ENCODE results near the gene ATAT1.

The ATAT1 gene
- 3.8 to 9.8 (median 4.3) reads per million in 3 experiments for total RNA-seq

DNA sequence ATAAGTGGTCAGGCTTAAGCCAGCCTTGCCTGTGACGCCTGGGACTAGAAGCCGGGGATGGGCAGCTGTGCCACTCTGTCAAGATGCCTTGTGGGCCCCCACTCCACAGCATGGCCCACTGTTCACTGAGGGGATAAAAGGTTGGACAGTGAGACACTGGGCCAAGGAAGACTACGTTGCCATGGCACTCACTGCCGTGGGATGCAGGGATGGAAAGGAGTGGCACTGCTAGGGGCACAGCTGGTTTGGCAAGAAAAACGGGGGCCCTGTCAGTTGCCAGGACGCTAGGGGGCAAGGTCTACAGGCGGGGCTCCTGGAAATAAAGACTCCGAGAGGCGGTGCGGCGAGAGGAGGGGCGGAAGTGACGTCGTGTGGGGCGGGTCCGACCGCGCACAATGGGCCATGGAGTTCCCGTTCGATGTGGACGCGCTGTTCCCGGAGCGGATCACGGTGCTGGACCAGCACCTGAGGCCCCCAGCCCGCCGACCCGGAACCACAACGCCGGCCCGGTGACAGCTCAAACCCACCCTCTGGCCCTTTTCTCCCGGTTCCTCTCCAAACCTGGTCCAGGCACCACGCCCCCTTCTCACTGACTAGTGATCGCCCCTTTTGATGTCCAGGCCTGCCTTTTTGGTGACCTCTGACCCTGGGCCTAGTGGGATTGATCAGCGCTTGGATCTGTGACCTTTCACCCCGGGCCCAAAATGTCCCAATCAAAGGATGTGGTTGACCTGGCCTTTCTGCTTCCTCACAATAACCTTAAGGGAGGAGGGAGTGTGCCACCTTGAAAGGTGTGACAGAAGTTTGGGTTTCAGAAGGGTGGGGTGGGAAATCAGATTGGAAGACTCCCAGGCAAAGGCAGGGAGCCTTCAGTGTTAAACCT lies at the start of gene ATAT1:
ATAT1 (plus strand) TSS at position 391 of the 883 bp plus-strand sequence.
- peak; percentile 84 for DNase-seq

DNA sequence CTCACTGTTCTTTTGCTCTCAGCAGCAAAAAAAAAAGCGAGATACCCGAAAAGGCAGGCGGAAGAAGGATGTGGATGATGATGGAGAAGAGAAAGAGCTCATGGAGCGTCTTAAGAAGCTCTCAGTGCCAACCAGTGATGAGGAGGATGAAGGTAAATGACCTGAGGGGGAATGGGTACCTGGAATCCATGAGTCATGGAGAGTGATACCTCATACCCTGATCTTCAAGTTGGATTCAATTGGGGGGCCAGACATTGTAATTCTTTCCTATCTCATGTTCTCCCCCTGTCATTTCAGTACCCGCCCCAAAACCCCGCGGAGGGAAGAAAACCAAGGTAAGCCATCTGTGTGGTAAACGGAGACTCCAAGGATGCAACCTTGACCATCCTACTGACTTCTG lies 48.6 kb upstream of the ATAT1 start:
- DNase-seq: no peak

DNA sequence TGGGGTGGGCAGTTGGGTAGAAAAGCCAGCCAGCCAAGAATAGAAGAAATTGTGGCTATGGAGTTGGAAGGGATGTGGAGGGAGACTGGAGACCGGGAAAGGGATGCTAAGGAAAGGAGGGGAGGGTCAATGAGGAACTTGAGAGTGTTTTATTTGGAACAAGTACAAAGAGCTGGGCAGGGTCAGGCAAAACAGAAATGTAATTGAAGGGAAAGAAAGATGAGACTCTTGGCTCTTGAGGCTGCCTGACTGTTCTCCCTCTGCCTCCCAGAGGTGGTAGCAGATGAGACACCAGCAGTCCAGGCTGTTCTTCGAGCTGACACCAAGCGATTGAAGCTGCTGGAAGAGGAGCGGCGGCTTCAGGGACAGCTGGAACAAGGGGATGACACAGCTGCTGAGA lies 42.8 kb upstream of the ATAT1 start:
- no peak for DNase-seq

DNA sequence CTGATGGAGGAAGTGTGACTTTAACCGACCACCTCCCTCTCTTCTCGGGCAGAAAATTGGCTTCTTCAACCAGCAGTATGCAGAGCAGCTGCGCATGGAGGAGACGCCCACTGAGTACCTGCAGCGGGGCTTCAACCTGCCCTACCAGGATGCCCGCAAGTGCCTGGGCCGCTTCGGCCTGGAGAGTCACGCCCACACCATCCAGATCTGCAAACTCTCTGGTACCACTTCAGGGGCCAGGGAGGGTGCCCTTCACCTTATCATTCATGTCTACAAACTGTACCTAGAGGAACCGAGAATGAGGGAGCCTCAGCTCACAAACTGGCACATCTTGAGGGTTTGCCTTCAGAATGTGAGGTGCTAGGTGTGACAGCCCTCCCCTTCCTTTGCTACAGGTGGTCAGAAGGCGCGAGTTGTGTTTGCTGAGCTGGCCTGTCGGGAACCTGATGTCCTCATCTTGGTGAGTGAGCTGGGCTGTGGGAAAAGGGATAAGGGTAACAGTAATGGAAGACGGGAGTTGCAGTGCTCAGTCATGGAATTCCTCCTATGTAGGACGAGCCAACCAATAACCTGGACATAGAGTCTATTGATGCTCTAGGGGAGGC lies 36.8 kb upstream of the ATAT1 start:
- DNase-seq: no peak

DNA sequence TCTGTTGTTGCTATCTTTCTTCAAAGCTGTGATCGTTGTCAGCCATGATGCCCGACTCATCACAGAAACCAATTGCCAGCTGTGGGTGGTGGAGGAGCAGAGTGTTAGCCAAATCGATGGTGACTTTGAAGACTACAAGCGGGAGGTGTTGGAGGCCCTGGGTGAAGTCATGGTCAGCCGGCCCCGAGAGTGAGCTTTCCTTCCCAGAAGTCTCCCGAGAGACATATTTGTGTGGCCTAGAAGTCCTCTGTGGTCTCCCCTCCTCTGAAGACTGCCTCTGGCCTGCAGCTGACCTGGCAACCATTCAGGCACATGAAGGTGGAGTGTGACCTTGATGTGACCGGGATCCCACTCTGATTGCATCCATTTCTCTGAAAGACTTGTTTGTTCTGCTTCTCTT lies 36.2 kb upstream of the ATAT1 start:
- DNase-seq: no peak

DNA sequence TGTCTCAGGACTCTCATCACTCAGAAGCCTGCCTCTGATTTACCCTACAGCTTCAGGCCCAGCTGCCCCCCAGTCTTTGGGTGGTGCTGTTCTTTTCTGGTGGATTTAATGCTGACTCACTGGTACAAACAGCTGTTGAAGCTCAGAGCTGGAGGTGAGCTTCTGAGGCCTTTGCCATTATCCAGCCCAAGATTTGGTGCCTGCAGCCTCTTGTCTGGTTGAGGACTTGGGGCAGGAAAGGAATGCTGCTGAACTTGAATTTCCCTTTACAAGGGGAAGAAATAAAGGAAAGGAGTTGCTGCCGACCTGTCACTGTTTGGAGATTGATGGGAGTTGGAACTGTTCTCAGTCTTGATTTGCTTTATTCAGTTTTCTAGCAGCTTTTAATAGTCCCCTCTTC lies 35.7 kb upstream of the ATAT1 start:
- no peak for DNase-seq

DNA sequence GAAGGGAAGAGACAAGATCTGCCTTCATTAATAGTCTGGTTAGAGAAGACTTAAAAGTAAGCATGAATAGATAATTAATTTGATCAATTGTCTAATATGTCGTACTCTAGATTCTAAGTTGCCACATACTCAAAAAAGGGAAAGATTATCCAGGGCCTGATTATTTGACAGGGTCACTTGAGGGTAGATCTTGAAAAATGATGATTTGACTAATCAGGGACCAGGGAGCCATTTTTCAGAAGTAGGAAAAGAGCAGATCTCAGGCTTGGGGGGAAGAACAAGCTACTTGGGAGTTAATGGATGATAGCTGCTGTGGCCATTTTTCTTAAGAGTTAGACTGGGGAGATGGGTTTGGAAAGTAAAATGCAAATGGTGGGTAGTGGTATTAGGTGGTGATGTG lies 34.4 kb upstream of the ATAT1 start:
- no peak for DNase-seq

DNA sequence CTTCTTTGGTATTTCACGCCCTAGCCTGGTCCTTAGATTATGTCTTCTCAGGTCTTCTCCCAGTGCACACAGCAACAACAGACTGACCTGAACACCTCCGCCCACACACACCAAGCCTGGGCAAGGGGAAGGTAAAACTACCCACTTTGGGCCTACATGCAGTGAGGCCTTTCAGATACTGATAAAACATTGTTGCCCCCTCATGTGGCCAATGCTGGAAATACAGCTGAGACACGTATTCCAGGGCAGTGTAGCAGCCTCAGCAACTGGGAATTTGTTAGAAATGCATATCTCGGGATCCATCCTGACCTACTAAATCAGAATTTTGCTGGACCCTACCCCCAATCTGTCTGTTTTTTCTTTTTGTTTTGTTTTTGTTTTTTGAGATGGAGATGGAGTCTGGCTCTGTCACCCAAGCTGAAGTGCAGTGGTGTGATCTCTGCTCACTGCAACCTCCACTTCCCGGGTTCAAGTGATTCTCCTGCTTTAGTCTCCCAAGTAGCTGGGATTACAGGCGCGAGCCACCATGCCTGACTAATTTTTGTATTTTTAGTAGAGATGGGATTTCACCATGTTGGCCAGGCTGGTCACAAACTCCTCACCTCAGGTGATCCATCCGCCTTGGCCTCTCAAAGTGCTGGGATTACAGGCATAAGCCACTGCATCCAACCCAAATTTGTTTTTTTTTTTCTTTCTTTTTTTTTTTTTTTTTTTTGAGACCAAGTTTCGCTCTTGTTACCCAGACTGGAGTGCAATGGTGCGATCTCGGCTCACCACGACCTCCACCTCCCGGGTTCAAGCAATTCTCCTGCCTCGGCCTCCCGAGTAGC lies 29.1 kb upstream of the ATAT1 start:
- peak; percentile 71 for DNase-seq

DNA sequence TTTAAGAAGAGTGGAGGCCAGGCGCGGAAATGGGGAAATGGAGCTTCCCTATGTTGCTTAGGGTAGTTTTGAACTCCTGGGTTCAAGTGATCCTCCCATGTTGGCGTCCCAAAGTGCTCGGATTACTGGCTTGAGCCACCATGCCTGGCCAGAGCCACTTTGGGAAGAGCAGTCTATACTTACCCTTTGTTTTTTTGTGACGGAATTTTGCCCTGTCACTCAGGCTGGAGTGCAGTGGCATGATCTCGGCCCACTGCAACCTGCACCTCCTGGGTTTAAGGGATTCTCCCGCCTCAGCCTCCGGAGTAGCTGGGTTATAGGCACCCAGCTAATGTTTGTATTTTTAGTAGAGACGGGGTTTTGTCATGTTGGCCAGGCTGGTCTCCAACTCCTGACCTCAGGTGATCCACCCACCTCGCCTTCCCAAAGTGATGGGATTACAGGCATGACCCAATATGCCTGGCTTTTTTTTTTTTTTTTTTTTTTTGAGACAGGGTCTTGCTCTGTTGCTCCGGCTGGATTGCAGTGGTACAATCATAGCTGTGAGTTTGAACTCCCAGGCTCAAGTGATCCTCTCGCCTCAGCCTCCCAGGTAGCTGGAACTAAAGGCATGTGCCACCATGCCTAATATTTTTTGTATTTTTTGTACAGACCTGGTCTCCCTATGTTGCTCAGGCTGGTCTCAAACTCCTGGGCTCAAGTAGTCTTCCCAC lies 27.6 kb upstream of the ATAT1 start:
- DNase-seq: no peak

DNA sequence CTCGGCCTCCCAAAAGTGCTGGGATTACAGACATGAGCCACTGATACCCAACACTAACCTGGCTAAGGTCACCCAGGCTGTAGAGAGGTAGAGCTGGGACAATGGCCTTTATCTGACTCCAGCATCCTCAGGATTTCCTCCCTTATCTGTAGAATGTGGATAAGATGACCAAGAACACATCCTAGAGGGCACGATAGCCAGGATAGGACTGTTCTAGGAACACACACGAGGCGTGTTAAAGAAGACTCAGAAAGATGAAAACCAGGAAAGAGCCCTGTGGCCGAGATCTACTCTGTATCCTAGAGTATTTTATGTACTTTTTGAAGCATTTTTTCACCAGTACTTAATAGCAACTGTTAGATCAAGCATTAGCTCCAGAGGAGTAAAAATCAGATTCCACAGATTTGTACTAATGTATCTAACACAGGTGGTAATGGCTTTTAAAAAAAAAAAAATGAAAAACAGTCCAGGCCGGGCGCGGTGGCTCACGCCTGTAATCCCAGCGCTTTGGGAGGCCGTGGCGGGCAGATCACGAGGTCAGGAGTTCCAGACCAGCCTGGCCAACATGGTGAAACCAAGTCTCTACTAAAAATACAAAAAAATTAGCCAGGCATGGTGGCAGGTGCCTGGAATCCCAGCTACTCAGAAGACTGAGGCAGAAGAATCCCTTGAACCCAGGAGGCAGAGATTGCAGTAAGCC lies 26.9 kb upstream of the ATAT1 start:
- DNase-seq: no peak

DNA sequence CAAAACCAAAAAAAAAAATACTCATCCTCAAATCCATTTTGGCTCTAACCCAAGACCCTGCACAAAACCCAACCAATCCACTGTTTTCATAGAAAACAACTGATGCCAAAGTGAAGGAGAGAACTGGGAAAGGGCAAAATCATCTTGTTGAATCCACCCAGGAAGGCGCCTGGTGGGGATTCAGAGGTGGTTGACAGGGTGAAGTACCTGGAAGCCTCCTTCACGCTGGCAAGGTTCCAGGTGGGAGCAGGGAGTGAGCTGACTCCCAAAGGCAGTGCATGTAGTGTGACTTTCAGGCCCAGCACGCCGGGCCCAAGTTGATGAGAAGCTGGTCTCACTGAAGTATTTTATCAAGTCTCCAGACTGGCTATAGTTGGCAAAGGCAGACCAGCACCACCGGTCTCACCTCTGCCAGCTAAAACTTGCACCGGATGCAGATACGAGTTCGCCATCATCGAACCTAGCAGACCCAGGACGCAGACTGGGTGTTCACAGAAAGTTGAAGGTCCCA lies 26.2 kb upstream of the ATAT1 start:
- DNase-seq: no peak

DNA sequence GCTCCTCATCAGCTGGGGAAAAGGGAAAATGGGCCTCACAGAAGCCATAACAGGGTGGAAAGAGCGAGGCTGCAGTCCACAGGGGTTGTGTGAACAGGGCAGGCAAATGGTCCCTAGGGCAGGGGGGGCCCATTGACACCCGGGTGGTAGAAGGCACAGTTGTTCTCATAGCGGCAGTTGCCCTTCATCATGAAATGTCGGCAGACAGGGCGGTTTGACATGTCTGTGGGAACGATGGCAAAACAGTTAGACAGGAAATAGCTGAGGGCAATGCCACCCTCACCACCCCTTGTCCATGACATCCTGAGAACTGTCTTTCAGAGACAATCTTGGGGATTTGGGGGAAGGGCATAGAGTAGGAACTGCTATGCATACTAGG lies 25.2 kb upstream of the ATAT1 start:
- no peak for DNase-seq

DNA sequence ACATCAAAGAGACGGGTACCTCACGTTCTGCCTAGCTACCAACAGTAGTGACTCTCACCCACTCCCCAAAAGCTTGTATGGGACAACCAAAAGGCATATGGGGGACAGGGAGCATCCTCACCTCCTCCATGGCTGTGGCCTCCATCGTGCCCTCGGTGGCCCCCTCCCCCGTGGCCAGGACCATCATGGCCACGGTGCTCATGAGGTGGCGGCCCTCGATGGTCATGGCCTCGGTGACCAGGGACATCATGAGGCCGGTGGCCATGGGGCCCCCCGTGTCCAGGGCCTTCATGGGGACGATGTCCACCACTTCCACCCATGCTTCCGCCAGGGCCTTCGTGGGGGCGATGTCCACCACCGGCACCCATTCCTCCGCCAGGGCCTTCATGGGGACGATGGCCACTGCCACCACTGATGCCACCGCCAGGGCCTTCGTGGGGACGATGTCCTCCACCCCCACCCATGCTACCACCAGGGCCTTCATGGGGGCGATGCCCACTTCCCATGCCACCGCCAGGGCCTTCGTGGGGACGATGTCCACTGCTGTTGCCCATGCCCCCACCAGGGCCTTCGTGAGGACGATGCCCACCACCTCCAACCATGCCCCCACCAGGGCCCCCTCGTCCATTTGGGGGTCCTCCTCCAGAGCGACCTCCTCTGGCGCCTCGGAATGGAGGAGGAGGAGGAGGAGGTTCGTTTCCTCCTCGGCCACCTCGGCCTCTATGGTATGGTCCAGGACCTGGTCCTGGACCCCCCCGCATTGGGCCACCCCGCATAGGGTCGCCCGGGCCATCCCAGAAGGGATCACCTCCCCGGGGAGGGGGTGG lies 24.6 kb upstream of the ATAT1 start:
- no peak for DNase-seq

DNA sequence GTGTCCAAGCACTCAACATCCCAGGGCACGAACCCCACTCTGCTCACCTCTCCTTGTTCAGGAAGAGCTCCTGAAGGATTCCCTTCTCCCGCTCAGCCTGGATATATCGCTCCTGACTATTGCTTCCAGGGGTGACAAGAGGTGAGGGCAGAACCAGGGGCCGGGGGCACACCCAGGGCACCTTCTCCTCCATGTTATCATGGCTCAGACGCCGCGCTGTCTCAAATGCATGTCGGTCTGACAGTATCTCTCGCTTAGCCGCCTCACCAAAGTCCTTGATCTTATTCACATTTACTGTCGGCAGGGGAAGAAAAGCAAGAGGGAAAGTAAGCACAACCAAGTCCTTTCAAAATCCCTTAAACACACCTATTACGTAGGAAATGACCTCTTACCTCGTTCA lies 22.7 kb upstream of the ATAT1 start:
- DNase-seq: no peak

DNA sequence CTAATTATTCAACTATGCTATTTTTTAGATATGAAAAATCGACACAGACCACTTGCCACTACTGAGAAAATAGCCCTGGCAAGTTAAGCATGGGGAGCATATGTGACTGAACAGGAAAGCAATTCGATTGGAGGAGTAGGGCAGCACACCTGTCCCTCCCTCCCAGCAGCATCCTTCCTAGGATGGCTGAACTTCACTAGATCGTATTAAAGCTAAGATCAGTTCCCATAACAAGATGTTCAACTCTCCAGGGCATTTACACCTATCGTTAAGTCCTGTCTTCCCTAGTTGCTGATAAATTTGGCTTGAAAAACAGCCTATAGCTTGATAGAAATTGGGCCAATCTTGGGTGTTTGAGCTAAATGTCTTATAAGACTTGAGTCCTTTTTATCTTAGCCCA lies 16.6 kb upstream of the ATAT1 start:
- DNase-seq: no peak

DNA sequence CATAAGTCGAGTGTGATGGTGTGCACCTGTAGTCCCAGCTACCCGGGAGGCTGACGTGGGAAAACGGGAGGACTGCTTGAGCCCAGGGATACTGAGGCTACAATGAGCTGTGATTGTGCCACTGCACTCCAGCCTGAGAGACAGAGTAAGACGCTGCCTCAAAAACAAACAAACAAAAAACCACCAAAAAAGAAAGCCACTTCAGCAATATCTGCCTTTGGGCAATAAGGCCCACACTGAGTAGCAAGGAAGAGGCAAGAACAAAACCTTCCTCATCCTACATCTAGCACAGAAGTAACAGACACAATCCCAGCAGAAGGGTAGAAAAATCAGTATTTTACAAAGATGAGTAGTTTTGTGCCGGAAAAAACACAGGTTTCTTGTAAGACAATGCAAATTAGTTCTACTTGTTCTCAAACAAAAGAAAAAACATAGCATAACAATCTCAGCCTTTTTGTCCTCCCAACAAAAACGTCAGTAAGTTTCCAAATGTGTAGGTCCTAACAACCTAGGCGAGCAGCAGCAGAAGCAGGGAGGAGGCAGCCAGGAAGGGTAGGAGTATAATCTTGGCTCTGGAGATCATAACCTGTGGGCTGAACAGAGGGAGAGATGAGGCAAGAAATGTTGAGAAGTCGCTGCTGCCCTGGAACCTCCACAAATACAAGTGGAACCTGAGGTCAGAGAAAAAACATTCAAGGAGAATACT lies 15.4 kb upstream of the ATAT1 start:
- no peak for DNase-seq

DNA sequence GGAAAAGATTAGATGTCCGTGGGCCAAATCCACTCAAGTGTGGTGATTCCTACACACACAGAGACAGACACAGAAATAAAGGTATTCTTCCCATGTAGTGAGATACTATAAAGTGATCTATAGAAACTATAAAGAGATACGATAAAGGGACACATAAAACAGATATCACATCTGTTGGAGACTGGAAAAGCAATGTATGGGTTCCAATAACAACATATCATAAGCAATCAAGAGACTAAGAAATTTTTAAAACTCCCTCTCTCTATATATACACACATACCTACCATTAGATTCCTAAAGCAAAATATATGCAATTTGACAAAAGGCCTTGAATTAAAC lies 14.8 kb upstream of the ATAT1 start:
- DNase-seq: no peak

DNA sequence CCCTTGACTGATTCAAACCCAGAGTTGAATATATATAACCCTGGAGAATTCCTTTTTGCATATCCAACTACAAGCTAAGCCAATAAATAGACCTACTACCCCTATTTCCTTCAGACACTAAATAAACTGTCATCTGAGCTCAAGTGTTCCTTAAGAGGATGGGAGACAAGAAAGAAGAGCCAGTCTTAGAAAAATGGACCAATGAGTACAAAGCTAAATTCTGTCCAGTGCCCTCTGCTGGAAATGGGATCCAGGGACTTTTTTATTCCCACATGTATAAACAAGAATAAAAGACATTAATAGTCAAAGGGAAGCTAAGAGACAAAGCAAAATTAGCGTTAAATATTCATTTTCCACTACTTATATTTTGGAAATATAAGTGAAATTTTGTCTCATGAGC lies 14.5 kb upstream of the ATAT1 start:
- no peak for DNase-seq

DNA sequence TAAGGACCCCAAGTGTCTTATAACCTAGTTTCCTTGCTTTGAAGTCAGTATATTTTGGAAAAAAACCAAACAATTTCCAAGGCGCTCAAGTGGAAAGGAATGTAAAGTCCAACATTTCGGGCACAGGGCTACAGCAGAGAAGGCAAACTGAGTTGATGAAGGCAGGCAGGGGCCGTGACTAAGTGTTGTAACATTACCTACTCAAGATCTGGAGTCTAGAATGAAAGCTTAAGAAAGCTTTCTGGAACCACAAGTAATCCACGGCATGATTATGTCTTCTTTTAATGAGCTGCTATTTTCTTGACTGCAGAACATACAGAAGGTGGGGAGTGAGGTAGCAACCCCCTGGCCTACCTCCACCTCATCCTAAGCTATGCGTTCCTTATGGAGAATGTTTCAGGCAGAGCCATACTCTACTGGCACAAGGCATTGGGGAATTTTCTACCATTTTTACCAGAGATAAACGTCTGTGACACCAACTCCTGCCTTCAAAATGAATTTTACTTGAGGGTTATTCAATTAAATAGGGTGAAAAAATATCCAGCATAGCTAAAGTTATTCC lies 13.9 kb upstream of the ATAT1 start:
- DNase-seq: no peak

Measured in central memory CD4-positive, alpha-beta T cell (primary cell).